GM18861 (cell line): Measurements from ENCODE around the gene OLFML2A.
"Not testable (repeated sequence)": the region's sequence is repeated elsewhere in the genome, so short reads cannot be mapped to it uniquely, and the experiment has no call there.

Experiments used
- ATAC-seq: cut with Tn5 transposase; IDR thresholded peaks from one replicate; pipeline ENCODE4 v1.9.1; 2021; ENCODE audit not compliant: unreplicated experiment

Gene OLFML2A

GRCh38 chr9:124818431-124819281 lies 41.7 kb downstream of the OLFML2A start:
- ATAC-seq = no peak

- no peak for ATAC-seq
Observed at GRCh38 chr9:124820698-124821623, 44.0 kb downstream of the OLFML2A start.

GRCh38 chr9:124828489-124829333 lies 51.8 kb downstream of the OLFML2A start:
- ATAC-seq = no peak

- no peak for ATAC-seq
Observed at GRCh38 chr9:124829334-124829669, 52.4 kb downstream of the OLFML2A start.

GRCh38 chr9:124830593-124830992 lies 53.7 kb downstream of the OLFML2A start:
- ATAC-seq = no peak

- ATAC-seq = no peak
Observed at GRCh38 chr9:124831642-124832364, 54.9 kb downstream of the OLFML2A start.

- no peak for ATAC-seq
Observed at GRCh38 chr9:124834591-124834990, 57.7 kb downstream of the OLFML2A start.

GRCh38 chr9:124835026-124835557 lies 58.2 kb downstream of the OLFML2A start:
- no peak for ATAC-seq

GRCh38 chr9:124838132-124838531 lies 61.2 kb downstream of the OLFML2A start:
- ATAC-seq = not testable (repeated sequence)

GRCh38 chr9:124838567-124839275 lies 61.8 kb downstream of the OLFML2A start:
- ATAC-seq = not testable (repeated sequence)

GRCh38 chr9:124839612-124840299 lies 62.8 kb downstream of the OLFML2A start:
- no peak for ATAC-seq

- no peak for ATAC-seq
Observed at GRCh38 chr9:124840300-124840833, 63.4 kb downstream of the OLFML2A start.

GRCh38 chr9:124841075-124841821 lies 64.3 kb downstream of the OLFML2A start:
- no peak for ATAC-seq

GRCh38 chr9:124843456-124844034 lies 66.6 kb downstream of the OLFML2A start:
- ATAC-seq = no peak

- ATAC-seq = no peak
Observed at GRCh38 chr9:124844291-124844690, 67.4 kb downstream of the OLFML2A start.

- not testable (repeated sequence) for ATAC-seq
Observed at GRCh38 chr9:124846467-124846866, 69.5 kb downstream of the OLFML2A start.

- no peak for ATAC-seq
Observed at GRCh38 chr9:124846969-124847368, 70.0 kb downstream of the OLFML2A start.
